Colonic mucosa (tissue), 4 donors: ENCODE measurements around the gene CMYA5. TPM values are rescaled to one million over a fixed set of nuclear protein-coding genes. Genes with fewer than 3 reads are reported as not detected.

Experiments
- DNase-seq: peaks from one replicate; pipeline ENCODE4 v3.0.0-alpha.2; 2020
- H3K27ac ChIP-seq: fragments of 200-600 bp; one replicate; pipeline ENCODE4 v1.8.0; 2021
- H3K27me3 ChIP-seq: fragments of 200-600 bp; one replicate; pipeline ENCODE4 v1.8.0; 2021
- H3K36me3 ChIP-seq: fragments of 200-600 bp; one replicate; pipeline ENCODE4 v1.8.0; 2021
- H3K4me1 ChIP-seq: fragments of 200-600 bp; one replicate; pipeline ENCODE4 v1.8.0; 2021; ENCODE audit warnings: mild to moderate bottlenecking
- H3K4me3 ChIP-seq: fragments of 200-600 bp; one replicate; pipeline ENCODE4 v1.8.0; 2021
- H3K9ac ChIP-seq, 2 donors: one replicate each; pipeline ENCODE4 v1.7.0; 2013; ENCODE audit warnings: control low read depth in 2 of 2, low read depth in 2 of 2, low read length in 2 of 2
- H3K9me3 ChIP-seq: fragments of 200-600 bp; one replicate; pipeline ENCODE4 v1.8.0; 2021
- CTCF ChIP-seq: fragments of 200-600 bp; IDR thresholded peaks from one replicate; pipeline ENCODE4 v1.8.0; 2022; ENCODE audit warnings: antibody characterized with exemption, mild to moderate bottlenecking
- intact Hi-C: fragments of 100-400 bp; cut with DNase I; formaldehyde crosslinking; loops from one replicate; pipeline ENCODE4 v1.14.1; 2022
- total RNA-seq, 2 donors: library from RNA; stranded (reverse); fragmentation: NEBNext Ultra II Directional in 1 of 2; extraction: Animal tissue kit (Norgen Biotek cat#: 25700) in 1 of 2; gene quantifications; one replicate each; pipeline ENCODE4 v1.2.1, GENCODE V29; 2021
- donor health status: healthy.
- donor health status: DM: no; HTN: no; CAD: no.
- donor health status: DM: no; HTN: no; CAD: no.

The CMYA5 gene
- total RNA-seq, 2 donors from 2014 or later, result 0.30 to 0.66 TPM

GRCh38 chr5:79837761-79838551 lies 148.3 kb downstream of the CMYA5 start:
- no peak overlapping the region for H3K9ac ChIP-seq
- no peaks in the 10 kb centered on the region for H3K9me3 ChIP-seq
- H3K27ac ChIP-seq, result no peak overlapping the region
- H3K4me3 ChIP-seq, result no peak overlapping the region
- no peaks in the 10 kb centered on the region for H3K36me3 ChIP-seq
- TF ChIP-seq CTCF, result no peak
- H3K4me1 ChIP-seq, result no peaks in the 10 kb centered on the region
- H3K27me3 ChIP-seq, result no peaks in the 10 kb centered on the region
- intact Hi-C loops, result no loop called here
- no peak for DNase-seq

- H3K36me3 ChIP-seq, result no peaks in the 10 kb centered on the region
- no peaks in the 10 kb centered on the region for H3K9me3 ChIP-seq
- no peak overlapping the region for H3K9ac ChIP-seq
- no peak for DNase-seq
- H3K27ac ChIP-seq, result no peak overlapping the region
- no peak overlapping the region for H3K4me3 ChIP-seq
- no peaks in the 10 kb centered on the region for H3K4me1 ChIP-seq
- H3K27me3 ChIP-seq, result no peaks in the 10 kb centered on the region
- intact Hi-C loops, result no loop called here
- no peak for TF ChIP-seq CTCF
Measured at GRCh38 chr5:79840084-79840990, 150.7 kb downstream of the CMYA5 start.

- intact Hi-C loops, result no loop called here
- DNase-seq, result no peak
Measured at GRCh38 chr5:79841172-79841571, 151.5 kb downstream of the CMYA5 start.

GRCh38 chr5:79842006-79842881 lies 152.6 kb downstream of the CMYA5 start:
- H3K4me1 ChIP-seq, result no peaks in the 10 kb centered on the region
- intact Hi-C loops, result no loop called here
- no peaks in the 10 kb centered on the region for H3K27me3 ChIP-seq
- no peak overlapping the region for H3K4me3 ChIP-seq
- H3K27ac ChIP-seq, result no peak overlapping the region
- DNase-seq, result no peak
- TF ChIP-seq CTCF, result no peak
- H3K9ac ChIP-seq, result no peak overlapping the region
- no peaks in the 10 kb centered on the region for H3K36me3 ChIP-seq
- no peaks in the 10 kb centered on the region for H3K9me3 ChIP-seq

More at GRCh38 chr5:79841172-79841571, 151.5 kb downstream of the CMYA5 start:
- no peak for TF ChIP-seq CTCF
- Histone ChIP-seq H3K4me3 (no peak overlapping the region), H3K27me3 (no peaks in the 10 kb centered on the region), H3K4me1 (no peaks in the 10 kb centered on the region), H3K27ac (no peak overlapping the region), H3K9ac (no peak overlapping the region), H3K9me3 (no peaks in the 10 kb centered on the region), H3K36me3 (no peaks in the 10 kb centered on the region)

- intact Hi-C loops, result no loop called here
- Histone ChIP-seq H3K36me3 (no peaks in the 10 kb centered on the region), H3K4me3 (no peak overlapping the region), H3K9ac (no peak overlapping the region), H3K27me3 (no peaks in the 10 kb centered on the region), H3K27ac (no peak overlapping the region), H3K9me3 (no peaks in the 10 kb centered on the region), H3K4me1 (no peaks in the 10 kb centered on the region)
- DNase-seq, result no peak
- no peak for TF ChIP-seq CTCF
Measured at GRCh38 chr5:79842991-79843390, 153.4 kb downstream of the CMYA5 start.
